Measurements from ENCODE around the gene COX7A2.

COX7A2 gene

DNA sequence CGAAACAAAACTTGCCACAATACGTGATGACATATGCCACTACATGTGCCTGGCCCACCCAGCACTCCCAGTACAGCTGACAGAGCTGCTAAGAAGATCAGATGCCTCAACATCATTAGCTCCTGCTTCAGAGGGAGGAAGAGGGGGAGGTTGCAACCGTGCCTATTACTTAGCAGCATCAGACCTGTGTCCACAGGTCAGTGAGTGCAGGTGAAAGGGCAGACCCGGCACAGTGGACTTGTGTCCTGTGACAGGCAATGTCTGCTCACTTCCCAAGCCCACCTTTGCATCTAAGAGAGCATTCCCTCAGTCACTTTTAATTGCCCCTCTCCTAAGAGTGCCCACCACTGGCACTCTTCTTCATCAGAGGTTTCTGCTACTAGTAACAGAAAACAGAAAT, 28.3 kb downstream of the COX7A2 start:
- DNase-seq (ENCODE audit: low read depth), result no peak
- TF ChIP-seq, protein P1, sequence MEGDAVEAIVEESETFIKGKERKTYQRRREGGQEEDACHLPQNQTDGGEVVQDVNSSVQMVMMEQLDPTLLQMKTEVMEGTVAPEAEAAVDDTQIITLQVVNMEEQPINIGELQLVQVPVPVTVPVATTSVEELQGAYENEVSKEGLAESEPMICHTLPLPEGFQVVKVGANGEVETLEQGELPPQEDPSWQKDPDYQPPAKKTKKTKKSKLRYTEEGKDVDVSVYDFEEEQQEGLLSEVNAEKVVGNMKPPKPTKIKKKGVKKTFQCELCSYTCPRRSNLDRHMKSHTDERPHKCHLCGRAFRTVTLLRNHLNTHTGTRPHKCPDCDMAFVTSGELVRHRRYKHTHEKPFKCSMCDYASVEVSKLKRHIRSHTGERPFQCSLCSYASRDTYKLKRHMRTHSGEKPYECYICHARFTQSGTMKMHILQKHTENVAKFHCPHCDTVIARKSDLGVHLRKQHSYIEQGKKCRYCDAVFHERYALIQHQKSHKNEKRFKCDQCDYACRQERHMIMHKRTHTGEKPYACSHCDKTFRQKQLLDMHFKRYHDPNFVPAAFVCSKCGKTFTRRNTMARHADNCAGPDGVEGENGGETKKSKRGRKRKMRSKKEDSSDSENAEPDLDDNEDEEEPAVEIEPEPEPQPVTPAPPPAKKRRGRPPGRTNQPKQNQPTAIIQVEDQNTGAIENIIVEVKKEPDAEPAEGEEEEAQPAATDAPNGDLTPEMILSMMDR (IDR thresholded peaks at IDR 0.05; ENCODE audit: control insufficient read depth, extremely low read depth, insufficient read depth), result no peak
- H3K4me3 ChIP-seq (ENCODE audit: low read depth, low read length), result no peak overlapping the region

DNA sequence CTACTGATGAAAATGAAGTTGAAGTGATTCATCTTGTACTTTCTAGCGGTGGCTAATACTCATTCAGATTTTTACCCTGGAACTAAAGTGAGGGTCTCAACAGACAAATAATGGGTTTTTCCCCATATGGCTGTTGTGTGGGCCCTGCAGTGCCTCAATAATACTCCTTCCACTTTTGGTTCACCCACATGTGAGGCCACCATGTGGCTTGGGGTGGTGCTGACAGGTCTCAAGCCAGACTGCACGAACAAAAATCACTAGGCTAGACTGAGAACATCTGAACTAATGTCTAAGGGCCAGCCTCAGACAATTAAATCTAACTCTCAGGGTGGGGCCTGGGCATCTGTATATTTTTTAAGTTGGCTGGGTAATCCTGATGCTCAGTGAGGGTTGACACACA, 29.9 kb downstream of the COX7A2 start:
- no peak overlapping the region for H3K4me3 ChIP-seq (ENCODE audit: low read depth, low read length)
- DNase-seq (ENCODE audit: low read depth), result no peak
- TF ChIP-seq, protein P1 (IDR thresholded peaks at IDR 0.05; ENCODE audit: control insufficient read depth, extremely low read depth, insufficient read depth), result no peak

DNA sequence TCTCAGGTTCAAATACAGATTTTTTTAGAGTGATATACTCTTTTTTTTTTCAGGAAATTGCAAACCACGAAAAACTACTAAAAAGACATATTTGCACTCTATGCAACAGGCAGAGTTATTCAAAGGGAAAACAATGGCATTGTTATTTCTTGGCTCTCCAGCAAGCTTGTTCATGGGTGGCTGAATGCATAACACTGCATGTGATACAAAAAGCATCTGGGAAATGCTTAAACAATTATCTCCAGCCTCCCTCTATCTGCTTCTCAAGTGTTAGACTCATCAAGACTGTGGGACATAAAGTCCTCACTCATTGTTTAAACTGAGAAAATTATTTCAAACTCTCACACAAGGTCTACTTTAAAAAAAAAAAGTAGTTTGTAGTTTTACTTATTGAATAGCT, 30.5 kb downstream of the COX7A2 start:
- H3K4me3 ChIP-seq (ENCODE audit: low read depth, low read length), result no peak overlapping the region
- DNase-seq (ENCODE audit: low read depth), result no peak
- TF ChIP-seq, protein P1 (IDR thresholded peaks at IDR 0.05; ENCODE audit: control insufficient read depth, extremely low read depth, insufficient read depth), result no peak

DNA sequence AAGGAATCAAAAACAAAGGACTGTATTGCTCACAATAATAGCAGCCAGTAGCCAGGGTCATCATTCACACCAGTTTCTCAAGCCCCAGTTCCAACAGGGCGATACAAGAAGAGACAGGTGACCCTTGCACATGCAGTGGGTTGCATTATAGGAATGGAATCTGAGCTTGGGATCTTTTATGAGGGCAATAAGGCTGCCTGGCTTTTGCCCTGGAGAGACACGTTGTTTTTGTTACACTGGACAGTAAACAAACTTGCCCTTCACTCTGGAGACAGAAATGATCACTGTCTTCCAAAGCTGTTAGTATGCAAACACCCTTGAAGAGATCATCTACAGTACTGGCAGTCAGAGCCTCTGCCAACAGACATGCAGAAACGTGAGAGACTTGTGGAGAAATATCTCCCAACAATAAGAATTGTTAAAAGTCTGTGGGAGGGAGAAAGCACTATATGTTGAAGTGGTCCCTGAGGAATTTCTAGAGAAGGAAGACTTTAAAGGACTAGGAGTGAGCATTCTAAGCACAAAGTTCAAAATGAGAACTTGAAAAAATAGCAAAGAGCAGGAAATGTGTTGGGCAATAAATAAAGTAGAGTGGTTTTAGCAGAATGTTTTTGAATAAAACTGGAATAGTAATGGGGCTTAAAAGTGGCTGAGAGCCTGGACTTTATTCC, 31.5 kb downstream of the COX7A2 start:
- DNase-seq (ENCODE audit: low read depth), result no peak
- TF ChIP-seq, protein P1 (IDR thresholded peaks at IDR 0.05; ENCODE audit: control insufficient read depth, extremely low read depth, insufficient read depth), result no peak

DNA sequence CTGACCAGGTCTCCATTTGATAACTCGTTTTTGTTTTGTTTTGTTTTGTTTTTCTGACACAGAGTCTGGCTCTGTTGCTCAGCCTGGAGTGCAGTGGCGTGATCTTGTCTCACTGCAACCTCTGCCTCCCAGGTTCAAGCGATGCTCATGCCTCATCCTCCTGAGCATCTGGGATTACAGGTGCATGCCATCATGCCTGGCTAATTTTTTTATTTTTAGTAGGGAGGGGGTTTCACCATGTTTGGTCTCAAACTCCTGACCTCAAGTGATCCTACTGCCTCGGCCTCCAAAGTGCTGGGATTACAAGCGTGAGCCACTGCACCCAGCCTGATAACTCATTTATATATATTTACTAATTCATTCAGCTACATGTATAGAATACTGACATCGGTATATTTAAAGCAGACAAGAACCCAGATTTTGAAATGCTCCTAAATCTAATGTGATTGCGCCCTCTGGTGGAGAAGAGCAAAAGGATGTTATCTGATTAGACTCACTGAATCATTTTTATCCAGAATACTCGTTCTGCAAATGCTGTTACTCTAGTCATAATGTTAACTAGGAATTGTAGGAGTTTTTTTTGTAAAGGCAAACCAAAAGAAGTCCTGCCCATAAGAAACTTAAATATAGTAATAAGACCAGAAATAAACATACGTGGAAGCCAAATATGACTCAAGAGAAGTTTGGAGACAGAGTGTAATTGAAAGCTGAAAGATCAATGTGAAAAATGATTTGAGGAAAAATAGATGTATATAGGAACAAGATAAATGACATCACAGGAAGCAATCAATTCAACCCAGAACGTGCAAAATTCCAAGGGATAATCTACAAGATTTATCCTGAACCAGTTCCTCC, 32.5 kb downstream of the COX7A2 start:
- TF ChIP-seq, protein P1 (IDR thresholded peaks at IDR 0.05; ENCODE audit: control insufficient read depth, extremely low read depth, insufficient read depth), result peak; percentile 70
- no peak for DNase-seq (ENCODE audit: low read depth)
- no peak overlapping the region for H3K4me3 ChIP-seq (ENCODE audit: low read depth, low read length)

More for the DNA sequence above, 31.5 kb downstream of the COX7A2 start:
- no peak overlapping the region for H3K4me3 ChIP-seq (ENCODE audit: low read depth, low read length)

DNA sequence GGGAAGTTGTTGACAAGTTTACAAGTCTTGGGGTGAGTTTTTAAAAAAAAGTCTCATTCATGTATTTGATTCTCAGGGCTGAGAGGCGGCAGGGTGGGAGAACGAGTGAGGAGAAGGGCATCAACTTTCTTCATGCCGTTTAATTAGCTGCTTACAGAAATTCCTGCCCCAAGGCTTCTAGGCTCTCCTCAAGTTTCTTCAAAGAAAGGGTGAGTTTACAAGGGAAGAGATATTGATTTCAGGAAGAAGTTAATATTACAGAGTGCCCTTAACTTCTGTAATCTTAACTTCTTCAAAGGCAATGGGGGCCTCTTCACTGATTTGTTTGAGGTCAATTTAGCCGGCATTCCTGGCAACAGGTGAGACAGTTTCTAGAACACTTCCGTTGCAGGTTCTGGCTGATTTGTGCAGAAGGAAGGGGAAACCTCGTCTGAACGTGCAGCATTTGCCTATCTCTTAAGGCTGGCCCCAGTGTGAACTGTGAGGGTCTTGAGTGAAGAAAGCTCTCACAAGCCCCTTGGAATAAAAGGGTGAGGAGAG, 34.3 kb downstream of the COX7A2 start:
- no peak for DNase-seq (ENCODE audit: low read depth)
- H3K4me3 ChIP-seq (ENCODE audit: low read depth, low read length), result no peak overlapping the region
- TF ChIP-seq, protein P1 (IDR thresholded peaks at IDR 0.05; ENCODE audit: control insufficient read depth, extremely low read depth, insufficient read depth), result no peak

All from LNCaP clone FGC (cell line).